ENCODE data around the gene INSM2. TPM values are rescaled to one million over a fixed set of nuclear protein-coding genes. Genes with fewer than 3 reads are reported as not detected.

Gene INSM2, protein sequence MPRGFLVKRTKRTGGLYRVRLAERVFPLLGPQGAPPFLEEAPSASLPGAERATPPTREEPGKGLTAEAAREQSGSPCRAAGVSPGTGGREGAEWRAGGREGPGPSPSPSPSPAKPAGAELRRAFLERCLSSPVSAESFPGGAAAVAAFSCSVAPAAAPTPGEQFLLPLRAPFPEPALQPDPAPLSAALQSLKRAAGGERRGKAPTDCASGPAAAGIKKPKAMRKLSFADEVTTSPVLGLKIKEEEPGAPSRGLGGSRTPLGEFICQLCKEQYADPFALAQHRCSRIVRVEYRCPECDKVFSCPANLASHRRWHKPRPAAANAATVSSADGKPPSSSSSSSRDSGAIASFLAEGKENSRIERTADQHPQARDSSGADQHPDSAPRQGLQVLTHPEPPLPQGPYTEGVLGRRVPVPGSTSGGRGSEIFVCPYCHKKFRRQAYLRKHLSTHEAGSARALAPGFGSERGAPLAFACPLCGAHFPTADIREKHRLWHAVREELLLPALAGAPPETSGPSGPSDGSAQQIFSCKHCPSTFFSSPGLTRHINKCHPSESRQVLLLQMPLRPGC
- total RNA-seq (2014; rRNA removed; shearing (Covaris generic)): not detected in 2 replicates

GRCh38 chr14:35533357-35534207 lies at the start of gene INSM2:
INSM2 (plus strand) TSS chr14:35534164; CDS start chr14:35534253, 89 bp downstream.
- DNase-seq (ENCODE audit: low read depth): peak; percentile 53

DNA sequence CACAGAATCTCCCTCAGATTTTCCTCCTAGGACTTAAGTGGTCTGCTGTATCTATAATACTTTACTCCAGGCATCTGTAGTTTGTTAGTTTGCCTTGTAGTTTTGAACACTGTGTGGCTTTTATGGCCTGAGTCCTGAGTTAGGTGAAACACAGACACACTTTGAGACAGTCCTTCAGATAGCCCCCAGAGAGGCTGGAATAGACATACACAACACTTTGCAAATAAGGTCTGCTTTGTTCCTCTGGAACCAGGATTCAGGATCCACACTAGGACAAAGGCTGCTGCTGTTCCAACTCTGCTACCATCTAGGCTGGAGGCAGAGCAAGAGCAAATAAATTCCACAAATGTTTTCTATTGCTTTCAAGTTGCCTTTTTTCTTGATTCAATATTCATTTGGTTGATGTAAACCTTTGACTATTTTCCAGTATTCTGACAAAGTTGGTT lies 41.4 kb upstream of the INSM2 start:
- peak; percentile 1 for DNase-seq (ENCODE audit: low read depth)

DNA sequence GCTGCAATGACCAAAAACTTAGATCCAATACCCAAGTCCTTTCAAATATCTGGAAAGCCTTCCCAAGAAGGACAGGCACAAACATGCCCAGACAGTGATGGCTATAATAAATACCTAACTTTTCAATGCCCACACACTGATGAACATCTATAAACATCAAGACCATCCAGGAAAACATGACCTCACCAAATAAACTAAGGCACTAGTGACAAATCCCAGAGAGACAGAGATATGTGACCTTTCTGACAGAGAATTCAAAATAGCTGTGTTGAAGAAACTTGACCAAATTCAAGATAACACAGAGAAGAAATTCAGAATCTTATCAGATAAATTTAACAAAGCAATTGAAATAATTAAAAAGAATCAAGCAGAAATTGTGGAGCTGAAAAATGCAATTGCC lies 38.7 kb upstream of the INSM2 start:
- no peak for DNase-seq (ENCODE audit: low read depth)

- DNase-seq (ENCODE audit: low read depth): no peak
Measured at GRCh38 chr14:35499180-35499579, 34.8 kb upstream of the INSM2 start.

DNA sequence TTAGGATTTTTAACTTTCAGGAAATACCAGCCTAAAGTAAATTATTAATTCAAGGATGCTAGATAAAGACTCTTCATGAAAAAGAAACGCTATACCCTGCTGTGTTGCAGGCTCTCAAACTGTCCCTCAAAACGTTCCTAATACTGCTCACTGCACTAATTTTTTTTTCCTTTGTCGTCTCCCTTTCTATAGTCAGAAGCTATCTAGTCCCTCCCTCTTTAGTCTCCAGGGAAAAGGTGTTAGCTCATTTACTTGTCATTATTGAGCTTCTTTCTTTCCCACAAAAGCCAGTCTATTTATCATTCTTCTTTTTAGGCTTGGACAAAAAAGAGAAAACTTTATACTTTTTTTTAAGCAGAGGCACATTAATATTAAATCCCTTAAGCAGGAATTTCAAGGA lies 30.3 kb upstream of the INSM2 start:
- DNase-seq (ENCODE audit: low read depth): no peak

DNA sequence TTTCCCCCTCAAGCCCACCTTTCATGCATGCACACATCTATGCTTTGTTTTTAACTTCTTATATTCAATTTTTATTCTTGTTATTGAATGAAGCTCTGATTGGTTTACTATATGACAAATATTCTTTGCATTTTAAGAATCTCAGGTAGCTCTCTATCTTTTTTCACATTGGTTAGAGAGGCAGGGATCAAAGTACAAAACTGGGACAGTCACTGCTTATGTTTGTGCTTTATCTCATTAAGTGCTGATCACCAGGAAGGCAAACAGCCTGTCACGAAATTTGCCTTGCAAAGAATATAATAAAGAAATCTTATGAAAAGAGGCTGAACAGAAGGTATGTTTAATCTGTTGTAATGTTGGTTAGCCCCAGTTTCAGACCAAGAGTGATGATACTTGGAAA lies 29.7 kb upstream of the INSM2 start:
- DNase-seq (ENCODE audit: low read depth): no peak

GRCh38 chr14:35506461-35506860 lies 27.5 kb upstream of the INSM2 start:
- DNase-seq (ENCODE audit: low read depth): no peak

GRCh38 chr14:35506927-35507326 lies 27.0 kb upstream of the INSM2 start:
- peak; percentile 28 for DNase-seq (ENCODE audit: low read depth)

- DNase-seq (ENCODE audit: low read depth): no peak
Measured at GRCh38 chr14:35509846-35510245, 24.1 kb upstream of the INSM2 start.

DNA sequence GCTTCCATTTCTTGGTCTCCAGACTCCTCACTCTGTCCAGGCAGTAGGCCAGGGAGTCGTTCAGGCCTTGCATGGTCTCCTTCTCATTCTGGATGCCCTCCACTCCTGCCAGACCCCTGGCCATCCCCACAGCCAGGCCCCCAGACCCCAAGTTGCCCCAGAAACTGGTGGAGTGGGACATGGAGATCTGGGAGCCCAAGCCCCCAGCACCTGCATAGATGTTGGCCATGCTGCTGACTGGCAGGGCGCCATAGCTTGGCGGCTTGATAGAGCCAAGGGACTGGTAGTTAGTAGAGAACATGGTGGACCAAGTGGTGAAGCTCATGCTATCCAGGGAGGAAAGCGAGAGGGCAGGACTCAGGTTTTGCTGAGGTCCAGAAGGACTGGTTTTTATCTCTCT lies 21.2 kb upstream of the INSM2 start:
- DNase-seq (ENCODE audit: low read depth): no peak

- DNase-seq (ENCODE audit: low read depth): no peak
Measured at GRCh38 chr14:35515916-35516315, 18.0 kb upstream of the INSM2 start.

DNA sequence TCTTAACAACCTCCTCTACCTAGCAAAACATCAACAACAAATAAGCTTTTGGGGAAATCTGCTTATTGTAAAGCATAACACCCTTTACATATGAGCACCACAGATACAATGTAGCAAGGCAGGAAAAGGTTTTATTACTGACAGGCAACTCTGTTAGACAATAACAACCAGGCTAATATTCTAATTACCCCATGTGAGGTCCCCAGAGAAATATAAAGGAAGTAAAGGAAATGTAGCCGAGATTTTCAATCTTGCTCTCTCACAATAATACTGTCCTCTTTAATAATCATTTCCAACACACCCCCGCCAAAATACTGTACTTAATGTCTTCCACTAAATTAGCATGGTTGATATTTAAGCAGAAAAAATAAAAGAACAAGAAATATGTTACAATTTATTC lies 14.0 kb upstream of the INSM2 start:
- DNase-seq (ENCODE audit: low read depth): no peak

DNA sequence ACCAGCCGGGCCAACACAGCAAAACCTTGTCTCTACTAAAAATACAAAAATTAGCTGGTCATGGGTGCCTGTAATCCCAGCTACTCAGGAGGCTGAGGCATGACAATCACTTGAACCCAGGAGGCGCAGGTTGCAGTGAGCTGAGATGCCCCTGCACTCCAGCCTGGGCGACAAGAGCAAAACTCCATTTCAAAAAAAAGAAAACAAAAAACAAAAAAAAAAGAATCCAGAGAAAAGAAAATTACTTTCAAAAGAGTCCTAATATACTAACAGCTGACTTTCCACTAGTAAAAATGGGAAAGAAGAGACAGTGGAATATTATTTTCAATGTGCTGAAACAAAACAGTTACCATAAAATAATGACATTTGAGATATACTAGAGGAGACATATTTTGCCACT lies 8.3 kb upstream of the INSM2 start:
- no peak for DNase-seq (ENCODE audit: low read depth)

GRCh38 chr14:35526962-35527361 lies 7.0 kb upstream of the INSM2 start:
- no peak for DNase-seq (ENCODE audit: low read depth)

GRCh38 chr14:35531960-35532747 lies 1.8 kb upstream of the INSM2 start:
- DNase-seq (ENCODE audit: low read depth): no peak

GRCh38 chr14:35532783-35533356 lies 1.1 kb upstream of the INSM2 start:
- peak; percentile 2 for DNase-seq (ENCODE audit: low read depth)

- DNase-seq (ENCODE audit: low read depth): no peak
Measured at GRCh38 chr14:35534208-35534872, 376 bp downstream of the INSM2 start.

GRCh38 chr14:35534873-35535482 lies 1.0 kb downstream of the INSM2 start:
- DNase-seq (ENCODE audit: low read depth): peak; percentile 55

GRCh38 chr14:35535483-35536112 lies 1.6 kb downstream of the INSM2 start:
- no peak for DNase-seq (ENCODE audit: low read depth)

GRCh38 chr14:35539969-35540368 lies 6.0 kb downstream of the INSM2 start:
- no peak for DNase-seq (ENCODE audit: low read depth)
